Psoas muscle (tissue), 8 donors: Measurements from ENCODE around the gene KCND3. TPM values are rescaled to one million over a fixed set of nuclear protein-coding genes. Genes with fewer than 3 reads are reported as not detected.

Experiments
- ATAC-seq, 4 donors: fragments of 200-7000 bp; cut with Tn5 transposase; one replicate each; pipeline ENCODE4 v1.9.1; 2020; ENCODE audit warnings: moderate library complexity in 3 of 4, mild to moderate bottlenecking in 2 of 4
- DNase-seq, 2 donors: peaks; one replicate each; pipeline ENCODE4 v3.0.0-alpha.2; 2020
- H3K27ac ChIP-seq: fragments of 200-600 bp; one replicate; pipeline ENCODE4 v1.8.0; 2022
- H3K27me3 ChIP-seq, 3 donors: fragments of 200-600 bp in 1 of 3; one replicate each; pipeline versions ENCODE4 v1.6.1 to v1.8.0; 2013 to 2022; ENCODE audit warnings: low read length in 2 of 3, mild to moderate bottlenecking in 2 of 3, moderate library complexity in 1 of 3; ENCODE audit not compliant: insufficient read depth in 3 of 3
- H3K36me3 ChIP-seq, 2 donors: fragments of 200-600 bp in 1 of 2; one replicate each; pipeline versions ENCODE4 v1.6.1 to v1.8.0; 2013 to 2022; ENCODE audit warnings: low read depth in 1 of 2, mild to moderate bottlenecking in 1 of 2, moderate library complexity in 1 of 2; ENCODE audit not compliant: insufficient read depth in 1 of 2
- H3K4me1 ChIP-seq: fragments of 200-600 bp; one replicate; pipeline ENCODE4 v1.8.0; 2022
- H3K4me3 ChIP-seq: fragments of 200-600 bp; one replicate; pipeline ENCODE4 v1.8.0; 2022; ENCODE audit warnings: mild to moderate bottlenecking
- H3K9me3 ChIP-seq: fragments of 200-600 bp; one replicate; pipeline ENCODE4 v1.8.0; 2022
- CTCF ChIP-seq: fragments of 200-600 bp; IDR thresholded peaks from one replicate; pipeline ENCODE4 v1.8.0; 2022; ENCODE audit warnings: antibody characterized with exemption
- WGBS, 3 donors: extraction: QIAGEN DNeasy Blood & Tissue Kit; methylation state at CpG; one replicate each; pipeline versions ENCODE4 v1.1.6 to v1.1.7; 2013; 5-methylcytosine and 5-hydroxymethylcytosine counted together
- intact Hi-C, 2 donors: fragments of 100-400 bp; cut with DNase I; formaldehyde crosslinking; loops; one replicate each; pipeline versions ENCODE4 v1.11.0 to v1.14.2; 2022
- polyA plus RNA-seq, 3 donors: library from polyadenylated mRNA; stranded (reverse); fragments of 200-250 nt; gene quantifications; one replicate each; pipeline ENCODE4 v1.2.3, GENCODE V29; 2013
- total RNA-seq, 4 donors: library from RNA; stranded (reverse); fragmentation: NEBNext Ultra II Directional in 2 of 4; extraction: Animal tissue kit (Norgen Biotek cat#: 25700) in 2 of 4; gene quantifications; one replicate each; pipeline versions ENCODE4 v1.2.1 to v1.2.4, GENCODE V29; 2021 to 2023
- donor health status: healthy with polysubstance abuse.
- donor health status: DM: no; HTN: no; CAD: no; lungs with moderate emphysema.
- donor health status: Bipolar disorder and iron deficiency.
- donor health status: healthy.
- donor health status: DM: yes; HTN: yes; CAD: no.
- donor health status: DM: no; HTN: no; CAD: no.
- donor health status: DM: no; HTN: no; CAD: no.
- donor health status: DM: yes; HTN: yes; CAD: no.

The KCND3 gene
- total and polyA plus RNA-seq, 7 donors: 0.53 to 4.1 (median 1.3) TPM

GRCh38 chr1:111973150-111973790 is 16.2 kb downstream of the KCND3 start:
- Histone ChIP-seq H3K27ac (no peak overlapping the region), H3K4me1 (peaks cover 14% of the 10 kb centered on the region), H3K9me3 (no peaks in the 10 kb centered on the region), H3K36me3 (peaks cover 0 to 5% of the 10 kb centered on the region in 2 donors), H3K4me3 (no peak overlapping the region), H3K27me3 (peaks cover 0 to 3% (median 0%) of the 10 kb centered on the region in 3 donors)
- ATAC-seq (no peak), DNase-seq (no peak)
- intact Hi-C loops: no loop called here
- 64 to 82% (median 67%) methylated on average over 3 of the region's 3 CpGs for WGBS, 3 donors
- no peak for TF ChIP-seq CTCF

GRCh38 chr1:111971396-111971795 is 18.1 kb downstream of the KCND3 start:
- Histone ChIP-seq H3K27ac (no peak overlapping the region), H3K9me3 (no peaks in the 10 kb centered on the region), H3K27me3 (peaks cover 0 to 3% (median 0%) of the 10 kb centered on the region in 3 donors), H3K36me3 (peaks cover 0 to 5% of the 10 kb centered on the region in 2 donors), H3K4me1 (peaks cover 13% of the 10 kb centered on the region), H3K4me3 (no peak overlapping the region)
- DNase-seq (no peak), ATAC-seq (no peak)
- intact Hi-C loops: no loop called here
- 23 to 42% (median 36%) methylated on average over 1 of the region's 1 CpG for WGBS, 3 donors
- no peak for TF ChIP-seq CTCF

- no peak for TF ChIP-seq CTCF
- Histone ChIP-seq H3K9me3 (no peaks in the 10 kb centered on the region), H3K4me3 (no peak overlapping the region), H3K27me3 (peaks cover 0 to 3% (median 0%) of the 10 kb centered on the region in 3 donors), H3K4me1 (peaks cover 20% of the 10 kb centered on the region), H3K36me3 (no peaks in the 10 kb centered on the region), H3K27ac (no peak overlapping the region)
- 65 to 81% (median 80%) methylated on average over 4 of the region's 4 CpGs for WGBS, 3 donors
- no peak for ATAC-seq
- DNase-seq: no peak
- intact Hi-C loops: no loop called here
Measured at GRCh38 chr1:111968511-111968910, 21.0 kb downstream of the KCND3 start.

- TF ChIP-seq CTCF: no peak
- peaks cover 20% of the 10 kb centered on the region for H3K4me1 ChIP-seq
- no peaks in the 10 kb centered on the region for H3K9me3 ChIP-seq
- no peak overlapping the region for H3K27ac ChIP-seq
- ATAC-seq (no peak), DNase-seq (no peak)
- intact Hi-C loops: no loop called here
- H3K36me3 ChIP-seq: no peaks in the 10 kb centered on the region
- WGBS, 3 donors: 72 to 81% (median 73%) methylated on average over 3 of the region's 3 CpGs
- no peak overlapping the region for H3K4me3 ChIP-seq
- peaks cover 0 to 3% (median 0%) of the 10 kb centered on the region in 3 donors for H3K27me3 ChIP-seq
Measured at GRCh38 chr1:111967886-111968285, 21.6 kb downstream of the KCND3 start.
